Measurements from ENCODE around the gene ATP8B3.

DNA sequence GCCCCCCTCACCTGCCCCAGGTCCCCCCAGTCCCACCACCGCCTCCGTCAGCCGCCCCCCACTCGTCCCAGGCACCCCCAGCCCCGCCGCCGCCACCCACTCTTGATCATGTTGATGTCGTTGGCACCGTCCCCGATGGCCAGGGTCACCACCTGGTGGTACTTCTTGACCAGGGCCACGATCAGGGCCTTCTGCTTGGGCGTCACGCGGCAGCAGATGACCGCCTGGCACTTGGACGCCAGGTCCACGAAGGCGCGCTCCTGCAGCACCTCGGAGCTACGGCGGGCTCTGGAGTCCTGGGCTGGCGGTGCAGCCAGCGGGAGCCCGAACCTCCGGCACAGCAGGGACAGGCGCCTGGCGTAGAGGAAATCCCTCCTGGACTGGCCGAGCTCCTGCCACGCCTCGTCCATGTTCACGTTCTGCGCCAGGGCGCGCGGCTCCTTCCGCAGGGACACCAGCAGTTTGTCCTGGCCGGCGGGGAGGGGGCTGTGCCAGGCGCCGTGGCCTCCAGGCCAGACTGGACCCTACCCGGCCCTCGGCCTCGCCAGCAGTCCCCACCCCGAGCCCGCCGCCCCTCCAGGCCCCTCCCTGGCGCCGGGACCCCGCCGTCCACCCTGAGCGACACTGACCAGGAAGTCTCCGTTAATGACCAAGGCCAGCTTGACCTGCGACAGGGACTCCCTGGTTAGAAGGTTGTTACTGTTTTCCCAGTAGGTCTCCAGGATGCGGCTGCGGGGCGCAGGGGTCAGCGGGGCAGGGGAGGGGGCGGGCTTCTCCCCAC, 22.6 kb downstream of the ATP8B3 start:
- TF ChIP-seq CTCF (IDR thresholded peaks at IDR 0.05) (no peak), POLR2AphosphoS5 (IDR thresholded peaks at IDR 0.05) (no peak), EP300 (IDR thresholded peaks at IDR 0.05) (no peak)
